ENCODE measurements around the gene DNAH2.

GRCh38 chr17:7676533-7676932, 41.0 kb upstream of the DNAH2 start:
- TF ChIP-seq, protein P1, sequence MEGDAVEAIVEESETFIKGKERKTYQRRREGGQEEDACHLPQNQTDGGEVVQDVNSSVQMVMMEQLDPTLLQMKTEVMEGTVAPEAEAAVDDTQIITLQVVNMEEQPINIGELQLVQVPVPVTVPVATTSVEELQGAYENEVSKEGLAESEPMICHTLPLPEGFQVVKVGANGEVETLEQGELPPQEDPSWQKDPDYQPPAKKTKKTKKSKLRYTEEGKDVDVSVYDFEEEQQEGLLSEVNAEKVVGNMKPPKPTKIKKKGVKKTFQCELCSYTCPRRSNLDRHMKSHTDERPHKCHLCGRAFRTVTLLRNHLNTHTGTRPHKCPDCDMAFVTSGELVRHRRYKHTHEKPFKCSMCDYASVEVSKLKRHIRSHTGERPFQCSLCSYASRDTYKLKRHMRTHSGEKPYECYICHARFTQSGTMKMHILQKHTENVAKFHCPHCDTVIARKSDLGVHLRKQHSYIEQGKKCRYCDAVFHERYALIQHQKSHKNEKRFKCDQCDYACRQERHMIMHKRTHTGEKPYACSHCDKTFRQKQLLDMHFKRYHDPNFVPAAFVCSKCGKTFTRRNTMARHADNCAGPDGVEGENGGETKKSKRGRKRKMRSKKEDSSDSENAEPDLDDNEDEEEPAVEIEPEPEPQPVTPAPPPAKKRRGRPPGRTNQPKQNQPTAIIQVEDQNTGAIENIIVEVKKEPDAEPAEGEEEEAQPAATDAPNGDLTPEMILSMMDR (IDR thresholded peaks at IDR 0.05; ENCODE audit: insufficient read depth, low read length, poor library complexity, severe bottlenecking): no peak
- no peak for TF ChIP-seq EZH2phosphoT487 (conservative IDR thresholded peaks at IDR 0.05; ENCODE audit: low read length)

All from SU-DHL-6 (cell line).